T-helper 1 cell (primary cell): ENCODE measurements around the gene CYGB.

ENCODE experiments used
- DNase-seq, 5 donors: peaks; one replicate each; pipeline ENCODE4 v3.0.0-alpha.2; 2012 to 2020

CYGB gene

DNA sequence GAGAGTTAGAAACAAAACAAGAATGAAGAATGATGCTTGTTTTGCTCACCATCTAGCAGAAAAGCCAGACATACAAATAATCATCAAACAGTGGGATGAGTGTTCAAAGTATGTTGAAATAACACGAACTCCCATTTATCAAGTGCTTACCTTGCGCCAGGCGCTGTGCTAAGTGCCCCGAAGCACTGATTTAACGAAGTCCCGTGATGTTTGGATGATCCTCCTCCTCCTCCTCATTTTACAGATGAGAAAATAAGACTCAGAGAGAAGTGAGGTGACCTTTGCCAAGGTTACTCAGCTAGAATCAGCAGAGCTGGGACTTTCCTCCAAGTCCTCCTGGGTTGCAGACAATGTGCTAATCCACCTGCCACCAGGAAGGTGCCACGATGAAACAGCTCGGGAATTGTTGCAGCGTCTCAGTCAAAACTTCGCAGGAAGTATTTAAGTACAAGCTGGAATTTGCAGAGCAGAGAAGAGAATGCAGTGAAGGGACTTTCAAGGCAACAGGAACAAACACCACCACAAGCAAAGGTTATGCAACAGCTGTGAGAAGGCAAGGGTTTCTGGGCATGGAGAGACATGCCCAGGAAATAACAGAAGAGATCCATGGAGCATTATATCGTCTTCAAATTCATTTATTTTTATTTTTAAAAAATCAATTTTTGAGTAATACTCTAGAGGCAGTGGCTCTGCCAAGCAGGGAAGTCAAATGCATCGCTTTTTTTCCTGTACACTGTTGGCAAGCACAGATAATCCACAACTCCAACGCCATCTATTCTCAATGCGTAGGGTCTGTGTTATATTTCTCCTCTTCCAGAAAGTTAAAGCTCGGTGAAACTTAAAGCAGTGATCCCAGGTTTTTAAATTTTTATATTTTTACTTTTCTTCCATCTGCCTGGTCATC is 13.5 kb upstream of the CYGB start:
- DNase-seq: no peak

DNA sequence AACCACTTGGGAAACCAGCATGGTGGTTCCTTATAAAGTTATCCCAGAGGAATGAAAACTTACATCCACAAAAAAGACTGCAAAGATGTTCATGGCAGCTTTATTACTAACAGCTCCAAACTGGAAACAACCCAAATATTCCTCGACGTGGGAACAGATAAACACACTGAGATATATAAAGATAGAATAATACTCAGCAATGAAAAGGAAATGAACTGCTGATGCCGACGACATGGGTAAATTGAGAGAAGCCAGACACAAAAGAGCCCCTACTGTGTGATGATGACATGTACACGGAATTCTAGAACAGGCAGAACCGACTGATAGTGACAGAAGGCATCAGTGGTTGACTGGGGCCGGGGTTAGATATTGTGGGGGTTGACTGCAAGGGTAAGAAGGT is 12.0 kb upstream of the CYGB start:
- DNase-seq: no peak

DNA sequence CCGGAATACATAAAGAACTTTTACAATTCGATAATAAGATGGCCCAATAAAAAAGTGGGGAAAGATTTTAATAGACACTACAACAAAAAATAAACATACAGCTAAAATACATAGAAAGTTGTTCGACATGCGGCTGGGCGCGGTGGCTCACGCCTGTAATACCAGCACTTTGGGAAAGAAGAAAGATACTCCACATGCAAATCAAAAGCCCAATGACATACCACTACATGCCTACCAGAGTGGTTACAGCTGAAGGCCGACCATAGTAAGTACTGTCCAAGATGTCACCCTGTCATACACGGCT is 11.7 kb upstream of the CYGB start:
- DNase-seq: no peak

DNA sequence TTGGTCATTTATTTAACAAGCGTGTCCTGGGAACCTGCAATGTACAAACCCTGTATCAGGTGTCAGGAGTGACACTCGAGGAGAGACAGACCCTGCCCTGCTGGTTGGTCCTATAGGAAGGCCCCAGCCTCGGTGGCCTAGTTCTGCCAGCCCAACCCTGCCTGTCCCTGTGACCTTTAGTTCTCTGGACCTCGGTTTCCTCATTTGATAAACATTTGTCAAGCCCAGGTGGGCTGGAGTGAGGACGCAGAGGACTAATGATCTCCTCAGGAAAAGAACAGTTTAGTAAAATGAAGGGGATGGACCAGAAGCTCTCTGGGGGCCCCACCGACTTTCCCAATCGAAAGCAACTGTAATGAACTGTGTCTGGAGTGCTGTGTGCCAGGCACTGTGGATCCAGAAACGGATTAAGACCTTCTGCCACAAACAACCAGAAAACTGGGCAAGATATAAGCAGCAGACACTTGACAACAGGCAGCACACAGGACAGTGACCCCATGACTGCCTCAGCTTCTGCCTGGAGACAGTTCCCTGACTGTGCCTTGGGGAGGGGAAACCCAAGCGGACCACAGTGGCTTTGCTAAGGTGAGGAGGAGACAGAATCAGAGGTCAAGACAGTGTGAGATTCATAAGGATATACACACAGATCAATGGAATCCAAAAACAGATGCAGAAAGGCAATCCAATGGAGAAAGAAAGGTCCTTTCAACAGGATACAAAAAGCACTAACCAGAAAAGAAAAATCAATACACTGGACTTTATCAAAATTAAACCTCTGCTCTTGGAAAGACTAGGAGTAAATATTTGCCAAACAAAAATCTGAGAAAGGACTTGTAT is 11.1 kb upstream of the CYGB start:
- DNase-seq: no peak

DNA sequence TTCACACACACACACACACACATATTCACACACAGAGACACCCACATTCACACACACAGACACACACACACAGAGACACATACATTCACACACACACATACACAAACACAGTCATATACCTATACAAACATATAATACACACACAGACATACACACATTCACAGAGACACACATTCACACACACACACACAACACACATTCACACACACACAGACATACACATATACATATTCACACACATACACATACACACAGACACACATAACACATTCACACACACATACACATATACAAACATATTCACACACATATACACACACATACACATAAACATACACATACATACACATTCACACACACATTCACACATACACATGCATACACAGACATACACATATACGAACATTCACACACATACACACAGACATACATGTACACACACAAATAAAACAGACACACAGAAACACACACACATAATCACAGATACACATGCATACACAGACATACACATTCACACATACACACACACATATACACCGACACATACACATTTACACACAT is 10.2 kb upstream of the CYGB start:
- no peak for DNase-seq

DNA sequence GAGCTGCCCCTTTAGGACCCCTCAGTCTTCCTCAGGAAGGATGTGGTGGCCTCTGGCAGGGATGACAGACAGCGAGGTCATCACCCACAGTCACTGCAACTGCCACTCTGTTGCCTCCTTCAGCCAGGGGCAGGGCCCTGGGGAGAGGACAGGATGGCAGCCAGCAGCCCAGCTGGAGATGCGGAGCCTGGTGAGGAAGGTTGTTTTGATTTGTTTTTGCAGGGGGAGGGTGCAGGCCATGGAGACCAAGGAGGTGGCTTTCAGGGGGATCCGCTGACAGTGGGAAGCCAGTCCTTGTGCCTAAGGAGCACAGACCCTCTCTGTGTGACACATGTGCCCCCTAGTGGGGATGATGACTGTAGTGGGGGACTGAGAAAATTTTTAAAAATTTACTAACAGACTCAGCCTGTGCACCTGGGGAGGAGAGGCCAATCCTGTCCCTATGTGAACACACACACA is 9.7 kb upstream of the CYGB start:
- peak in 4 of 5 donors; percentile 30 to 45 (median 42) for DNase-seq

DNA sequence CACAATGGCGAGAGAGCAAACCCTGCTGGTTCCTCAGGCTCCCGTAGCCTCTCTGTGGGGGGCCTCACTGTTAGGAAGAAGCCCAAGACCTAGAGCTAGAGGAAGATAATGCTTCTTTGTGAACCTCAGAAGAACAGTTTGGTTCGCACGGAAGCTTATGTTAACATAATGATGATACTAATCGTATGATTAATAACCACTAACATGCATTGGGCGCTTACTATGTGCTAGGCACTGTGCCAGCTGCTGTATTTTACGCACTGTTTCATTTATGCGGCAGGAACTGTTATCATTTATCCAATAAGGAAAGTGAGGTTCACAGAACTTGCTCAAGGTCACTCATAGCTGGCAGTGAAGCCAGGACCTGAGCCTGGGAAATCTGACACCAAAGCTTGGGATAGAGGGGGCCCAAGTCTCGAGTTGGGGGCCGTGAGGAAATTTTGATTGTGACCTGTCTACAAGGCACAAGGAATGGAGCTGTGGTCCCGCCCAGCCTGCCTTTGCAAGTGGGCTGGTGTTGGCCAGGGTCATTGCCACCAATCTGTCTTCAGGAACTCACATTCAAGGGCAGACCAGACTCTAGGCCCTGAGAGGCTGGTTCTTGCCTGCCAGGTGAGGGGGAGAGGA is 9.2 kb upstream of the CYGB start:
- no peak for DNase-seq

DNA sequence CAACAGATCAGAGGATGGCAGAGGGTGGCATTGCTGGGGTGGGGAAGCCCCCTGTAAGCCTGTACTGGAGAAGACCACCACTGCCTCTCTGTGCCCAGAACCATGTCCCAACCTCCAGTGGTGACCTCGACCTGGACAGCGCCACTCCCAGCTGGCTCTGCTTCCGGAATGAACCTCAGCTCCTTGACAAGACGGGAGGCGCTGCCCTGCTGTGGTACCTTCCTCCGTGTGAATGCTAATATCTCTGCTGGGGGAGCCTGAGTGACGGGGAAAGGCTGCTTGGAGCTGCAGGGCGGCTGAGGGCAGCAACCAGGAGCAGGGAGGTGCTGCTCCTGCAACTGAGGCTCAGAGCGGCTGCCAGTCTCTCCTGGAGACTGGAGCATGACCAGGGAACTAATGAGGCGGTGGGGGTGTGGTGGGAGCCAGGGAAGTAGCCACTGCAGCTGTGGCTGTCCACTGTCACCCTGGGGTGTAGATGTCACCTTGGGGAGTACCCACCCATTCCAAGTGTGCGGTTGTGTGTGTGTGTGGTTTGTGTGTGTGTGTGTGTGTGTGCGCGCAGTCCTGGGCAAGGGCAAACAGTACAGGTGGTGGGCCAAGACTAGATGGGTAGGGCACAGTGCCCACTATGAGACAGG is 8.5 kb upstream of the CYGB start:
- DNase-seq: no peak

DNA sequence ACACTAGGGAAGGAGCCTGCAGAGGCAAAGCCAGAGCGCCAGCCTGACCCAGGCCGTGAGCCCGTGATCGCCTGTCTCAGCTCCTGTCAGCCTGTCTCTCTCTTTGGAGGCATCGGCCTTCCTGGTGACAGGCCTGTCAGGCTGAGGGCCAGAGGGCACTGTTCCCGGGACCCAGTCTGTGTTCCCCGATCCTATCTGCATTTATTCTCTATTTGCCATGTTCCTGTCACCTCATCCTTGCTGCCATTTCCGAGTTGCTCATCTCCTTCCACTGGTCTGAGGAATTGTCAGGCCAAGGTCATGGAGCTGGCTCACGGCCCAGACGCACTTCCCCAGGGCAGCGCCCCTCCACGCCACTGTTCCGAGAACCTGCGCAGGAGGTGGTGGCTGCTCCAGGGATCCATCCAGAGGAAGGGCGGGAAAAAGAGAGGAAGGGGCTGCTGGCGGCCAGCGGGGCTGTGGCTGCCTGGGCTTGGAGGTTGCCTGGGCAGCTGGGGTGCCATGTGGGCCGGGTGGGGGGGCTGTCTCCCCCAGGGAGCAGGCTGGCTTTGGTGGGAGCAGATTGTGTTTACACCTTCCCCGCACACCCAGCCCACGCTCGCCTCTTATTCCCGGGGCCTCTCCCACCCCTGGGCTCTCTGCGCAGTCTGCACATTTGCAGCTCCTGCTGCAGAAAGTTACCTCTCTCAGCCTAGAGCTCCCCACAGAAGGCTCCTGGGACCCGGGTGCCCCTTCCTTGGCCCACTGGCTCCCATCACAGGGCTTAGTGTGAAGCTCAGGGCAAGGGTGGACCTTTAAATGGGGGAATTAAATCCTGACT is 7.2 kb upstream of the CYGB start:
- DNase-seq: no peak

DNA sequence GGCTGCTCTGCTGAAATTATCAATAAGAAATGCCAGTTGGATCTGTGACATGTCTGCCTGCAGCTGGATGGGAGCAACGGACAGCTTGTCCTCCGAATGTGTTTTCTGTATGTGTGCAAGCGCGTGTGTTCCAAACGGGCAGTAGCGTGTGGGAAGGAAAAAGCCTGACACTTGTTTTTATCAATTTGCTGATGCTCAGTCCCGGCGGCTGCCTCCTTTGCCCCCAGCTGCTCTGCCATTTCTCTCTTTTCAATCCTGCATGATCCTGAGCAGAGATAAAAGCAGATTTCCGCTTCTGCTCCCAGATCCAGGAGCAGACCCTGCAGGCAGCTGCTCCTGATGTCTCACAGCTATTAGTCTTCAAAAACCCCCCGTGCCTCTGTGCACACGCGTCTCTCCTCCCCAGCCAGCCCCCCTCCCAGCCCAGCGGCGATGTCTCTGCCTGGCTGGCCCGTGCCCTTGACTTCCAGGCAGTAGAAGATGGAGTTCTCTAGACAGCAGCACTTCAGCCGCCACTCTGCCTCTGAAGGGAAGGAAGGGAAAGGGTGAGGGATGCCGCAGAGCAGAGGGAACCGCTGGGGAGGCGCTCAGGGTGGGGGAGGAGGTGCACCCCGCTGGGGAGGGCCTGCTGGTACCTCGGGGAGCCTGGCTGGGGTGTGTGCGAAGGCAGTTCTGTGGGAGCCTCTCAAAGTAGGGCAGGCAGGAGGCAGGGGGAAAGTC is 6.5 kb upstream of the CYGB start:
- DNase-seq: no peak

DNA sequence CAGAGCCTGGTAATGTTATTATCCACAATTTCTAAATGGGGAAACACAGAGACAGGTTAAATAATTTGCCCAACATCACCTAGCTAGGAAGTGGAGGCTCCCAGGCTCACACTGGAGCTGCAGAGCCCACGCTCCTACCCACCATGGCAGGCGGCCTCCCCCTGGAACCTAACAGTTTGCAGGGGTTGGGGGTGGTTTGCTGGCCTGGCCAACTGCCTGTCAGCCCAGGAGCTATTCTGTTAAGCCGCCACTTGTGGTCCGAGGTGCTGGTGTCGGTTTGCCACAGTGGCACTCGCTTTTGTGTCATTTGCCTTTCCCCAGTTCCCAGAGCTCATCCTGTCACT is 5.9 kb upstream of the CYGB start:
- no peak for DNase-seq

DNA sequence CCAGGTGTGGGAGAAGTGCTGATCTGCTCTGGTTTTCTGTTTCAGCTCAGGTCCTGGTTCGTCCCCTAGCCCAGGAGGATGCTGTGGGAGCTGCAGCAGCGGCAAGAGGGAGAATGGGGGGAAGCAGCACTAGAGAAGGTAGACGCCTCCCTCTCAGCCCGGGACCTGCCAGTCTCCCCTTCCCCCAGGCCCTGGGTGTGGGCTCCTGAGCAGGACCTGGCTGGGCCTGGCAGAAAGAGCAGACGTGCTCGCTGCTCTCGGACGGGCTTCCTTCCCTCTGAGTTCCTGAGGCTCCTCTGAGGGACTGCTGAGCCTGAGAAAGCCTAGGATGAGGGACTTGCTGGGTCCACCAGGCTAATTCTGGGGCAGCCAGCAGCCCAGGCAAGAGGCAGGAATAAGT is 5.5 kb upstream of the CYGB start:
- DNase-seq: no peak

DNA sequence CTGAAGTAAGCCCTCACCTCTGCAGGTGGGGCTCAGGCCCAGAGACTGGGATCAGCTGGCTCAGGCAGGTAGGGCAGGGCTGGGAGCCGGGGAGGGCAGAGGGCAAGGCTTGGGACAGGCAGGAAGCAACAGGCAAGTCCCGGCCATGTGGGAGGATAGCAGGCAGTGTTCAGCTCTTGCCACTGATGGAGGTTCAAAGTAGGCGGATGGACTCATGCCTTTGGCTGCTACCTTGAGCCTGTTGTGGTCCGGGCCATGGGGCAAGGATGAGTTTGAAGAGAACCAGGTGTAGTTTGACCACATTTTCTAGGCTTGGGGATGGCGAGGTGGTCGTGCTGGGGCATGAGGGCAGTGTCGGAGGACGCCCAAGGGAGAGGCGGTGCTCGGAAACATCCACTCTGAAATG is 5.1 kb upstream of the CYGB start:
- DNase-seq: no peak

DNA sequence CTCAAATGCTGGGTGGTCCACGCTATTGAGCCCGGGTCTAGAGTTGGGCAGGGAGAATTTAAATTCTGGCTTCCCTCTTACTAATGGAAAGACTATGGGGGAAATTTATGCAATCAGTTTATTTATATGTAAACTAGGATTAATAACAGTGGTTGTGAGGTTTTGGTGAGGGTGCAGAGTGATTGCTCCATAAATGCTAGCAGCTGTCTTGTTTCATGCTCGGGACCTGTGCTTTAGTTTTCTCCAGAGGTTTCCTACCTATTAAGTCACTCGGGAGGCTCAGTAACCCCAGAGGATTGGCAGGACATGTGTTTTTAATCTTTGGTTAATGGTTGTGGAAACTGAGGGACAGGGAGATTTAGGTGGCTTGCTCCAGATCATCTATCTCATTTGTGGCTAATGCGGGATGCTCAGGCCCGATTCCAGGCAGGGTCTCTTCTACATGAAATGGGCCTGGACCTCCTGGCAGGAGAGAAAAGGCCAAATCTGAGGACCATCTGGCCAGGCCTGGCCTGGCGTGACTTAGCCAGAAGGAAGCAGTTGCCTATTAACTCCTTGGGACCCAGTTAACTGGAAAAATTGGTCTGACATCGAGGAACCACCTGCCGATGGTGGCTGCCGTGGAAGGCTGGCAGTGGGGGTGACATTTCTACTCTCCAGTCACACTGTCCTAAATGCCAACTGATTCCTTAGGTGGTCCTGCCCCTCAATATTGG is 4.4 kb upstream of the CYGB start:
- no peak for DNase-seq

DNA sequence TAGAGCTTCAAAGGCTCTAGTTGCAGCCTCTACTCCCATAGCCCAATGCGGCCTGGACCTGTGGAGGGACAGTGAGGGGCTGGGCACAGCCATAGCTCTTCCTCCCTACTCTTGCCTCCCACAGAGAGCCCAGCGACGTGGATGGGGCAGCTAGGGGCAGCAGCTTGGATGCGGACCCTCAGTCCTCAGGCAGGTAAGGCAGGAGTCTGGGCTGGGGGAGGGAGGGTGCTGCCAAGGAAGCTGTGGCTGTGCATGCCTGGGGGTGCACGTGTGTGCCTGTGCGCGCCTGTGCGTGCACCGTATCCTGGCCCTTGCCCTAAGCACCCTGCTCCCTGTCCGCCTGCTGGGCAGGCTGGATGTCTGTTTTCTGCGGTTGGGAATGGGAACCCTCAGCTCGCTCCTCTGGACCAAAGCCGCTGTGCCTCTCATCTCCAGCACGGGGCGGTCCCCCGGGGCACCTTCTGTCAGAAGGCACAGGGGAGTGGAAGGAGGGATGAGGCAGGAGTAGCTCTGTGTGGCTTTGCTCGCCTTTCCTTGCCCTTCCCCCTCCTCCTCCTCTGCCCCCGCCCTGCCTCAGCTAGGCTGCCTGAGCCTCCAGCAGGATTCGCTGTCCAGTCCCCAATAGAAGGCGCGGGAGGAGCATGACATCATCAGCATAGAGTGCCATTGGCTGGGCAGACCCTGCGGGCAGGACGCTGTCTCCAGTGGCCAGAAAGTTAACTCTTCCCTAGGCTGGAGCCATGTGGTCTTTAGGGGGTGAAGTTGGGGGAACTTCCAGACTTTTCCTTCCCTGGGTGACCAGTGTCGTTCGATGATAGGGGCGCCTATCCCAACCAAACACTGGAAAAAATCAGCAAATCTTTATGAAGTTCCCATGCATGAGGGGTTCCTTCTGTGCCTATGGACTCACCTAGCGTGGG is 3.1 kb upstream of the CYGB start:
- DNase-seq: peak in 1 of 5 donors; percentile 26

DNA sequence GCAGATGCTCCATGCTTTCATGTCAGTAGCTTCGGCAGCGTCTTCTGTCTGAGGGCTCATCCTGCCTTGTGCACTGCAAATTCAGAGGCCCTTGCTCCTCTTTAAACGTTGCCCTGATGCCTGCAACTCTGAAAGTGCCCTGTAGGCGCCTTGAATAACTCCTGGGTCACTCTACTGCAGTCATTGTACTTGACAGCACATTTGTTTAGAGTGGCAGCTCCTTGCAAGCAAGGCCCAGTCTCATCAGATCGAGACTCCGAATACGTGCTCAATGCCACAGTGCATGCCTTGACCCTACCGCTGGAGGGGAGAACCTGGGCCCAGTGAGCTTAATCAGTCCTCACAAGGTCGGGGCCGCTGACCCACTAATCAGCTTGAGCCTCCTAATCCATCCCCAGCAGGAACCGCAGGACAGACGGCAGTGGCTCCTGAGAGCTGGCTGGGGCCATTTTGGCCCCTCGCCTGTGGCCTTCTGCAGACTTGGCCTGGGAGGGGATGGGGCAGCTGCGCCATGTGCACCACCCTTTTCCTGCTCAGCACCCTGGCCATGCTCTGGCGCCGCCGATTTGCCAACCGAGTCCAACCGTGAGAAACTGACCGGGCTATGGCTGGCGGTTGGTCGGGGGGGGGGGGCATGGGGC is 2.2 kb upstream of the CYGB start, which contains the start of gene PRCD:
Gene PRCD, plus strand, starts transcription at position 414 of the 641 bp plus-strand sequence. Its CDS starts 98 bp downstream, at position 512.
- DNase-seq: no peak

DNA sequence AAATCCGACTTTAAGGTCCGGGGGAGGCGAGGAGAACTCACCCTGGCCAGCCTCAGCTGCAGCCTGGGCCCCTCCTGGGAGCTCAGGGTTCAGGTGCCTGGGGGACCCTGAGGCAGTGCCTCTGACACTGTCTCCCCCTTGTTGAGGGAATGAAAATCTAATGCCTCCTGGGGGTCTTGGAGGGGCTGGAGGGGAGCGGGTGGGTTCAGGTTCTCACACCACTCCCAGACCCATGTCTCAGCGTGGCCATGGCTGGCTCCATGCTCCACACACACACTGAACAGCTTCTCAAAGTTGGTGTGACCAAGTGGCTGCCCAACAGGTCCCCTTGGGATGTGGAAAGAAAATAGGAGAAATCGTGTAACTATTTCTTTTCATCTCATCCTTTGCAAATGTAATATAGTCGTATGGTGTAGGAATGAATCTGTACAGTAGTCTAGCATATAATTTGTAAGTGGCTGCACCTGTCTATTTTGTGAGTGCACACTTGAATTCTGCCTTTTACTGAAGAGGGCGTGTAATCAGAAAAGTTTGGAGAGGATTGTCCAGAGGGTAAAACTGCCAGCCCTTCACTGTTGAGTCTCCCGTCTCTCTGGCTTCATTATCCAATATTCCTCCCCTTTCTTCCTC is 1.5 kb upstream of the CYGB start:
- DNase-seq: no peak

DNA sequence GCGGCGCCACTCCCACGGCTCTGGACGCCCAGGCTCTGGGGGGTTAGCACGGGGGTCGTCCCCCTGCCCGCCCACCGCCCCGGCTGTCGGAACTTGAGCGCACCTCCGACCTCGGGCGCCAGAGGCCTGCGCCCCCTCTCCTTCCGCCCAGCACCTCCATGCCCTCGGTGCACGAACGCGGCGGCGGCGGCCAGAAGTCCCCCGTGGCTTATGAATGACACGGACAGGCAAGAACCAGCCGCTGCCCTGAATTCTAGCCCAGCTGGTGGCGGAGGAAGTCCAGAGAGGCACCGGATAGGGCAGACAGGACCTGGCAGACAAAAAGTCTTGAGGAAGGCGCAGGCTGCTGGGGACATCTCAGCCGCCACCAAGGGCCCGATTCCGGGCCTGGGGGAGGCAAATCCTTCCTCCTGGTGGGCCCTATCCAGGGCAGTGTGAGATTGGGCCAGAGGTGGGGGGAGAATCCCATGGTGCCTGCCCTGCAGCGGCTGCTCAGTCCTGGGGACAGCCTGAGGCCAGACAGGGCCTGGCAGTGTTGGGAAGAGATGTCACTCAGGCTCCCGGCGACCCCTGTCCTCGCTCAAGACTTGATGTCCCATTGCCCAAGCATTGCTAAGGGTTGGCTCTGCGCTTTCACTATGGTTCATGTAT is 897 bp upstream of the CYGB start:
- no peak for DNase-seq
